Measurements from ENCODE around the gene AK1. TPM values are rescaled to one million over a fixed set of nuclear protein-coding genes. Genes with fewer than 3 reads are reported as not detected.
"Not testable (repeated sequence)": the region's sequence is repeated elsewhere in the genome, so short reads cannot be mapped to it uniquely, and the experiment has no call there.

AK1 gene
- polyA plus RNA-seq, 4 donors: 35.9 to 45.3 (median 43.0) TPM

GRCh38 chr9:127853312-127854183, 23.9 kb downstream of the AK1 start:
- DNase-seq (ENCODE audit: low read depth in 4 of 4, low spot score in 3 of 4): no peak

GRCh38 chr9:127852829-127853228, 24.6 kb downstream of the AK1 start:
- DNase-seq (ENCODE audit: low read depth in 4 of 4, low spot score in 3 of 4): no peak

GRCh38 chr9:127850286-127850830, 27.1 kb downstream of the AK1 start:
- no peak for DNase-seq (ENCODE audit: low read depth in 4 of 4, low spot score in 3 of 4)

GRCh38 chr9:127848756-127849504, 28.5 kb downstream of the AK1 start:
- DNase-seq (ENCODE audit: low read depth in 4 of 4, low spot score in 3 of 4): no peak

GRCh38 chr9:127847833-127848755, 29.4 kb downstream of the AK1 start:
- no peak for DNase-seq (ENCODE audit: low read depth in 4 of 4, low spot score in 3 of 4)

GRCh38 chr9:127847178-127847510, 30.3 kb downstream of the AK1 start:
- no peak for DNase-seq (ENCODE audit: low read depth in 4 of 4, low spot score in 3 of 4)

GRCh38 chr9:127846443-127847177, 30.9 kb downstream of the AK1 start:
- DNase-seq (ENCODE audit: low read depth in 4 of 4, low spot score in 3 of 4): no peak

GRCh38 chr9:127845619-127846018, 31.9 kb downstream of the AK1 start:
- DNase-seq (ENCODE audit: low read depth in 4 of 4, low spot score in 3 of 4): not testable (repeated sequence)

- DNase-seq (ENCODE audit: low read depth in 4 of 4, low spot score in 3 of 4): no peak
Observed at GRCh38 chr9:127844821-127845359, 32.6 kb downstream of the AK1 start.

GRCh38 chr9:127841087-127841835, 36.2 kb downstream of the AK1 start:
- no peak for DNase-seq (ENCODE audit: low read depth in 4 of 4, low spot score in 3 of 4)

- no peak for DNase-seq (ENCODE audit: low read depth in 4 of 4, low spot score in 3 of 4)
Observed at GRCh38 chr9:127838375-127839078, 38.9 kb downstream of the AK1 start.

- no peak for DNase-seq (ENCODE audit: low read depth in 4 of 4, low spot score in 3 of 4)
Observed at GRCh38 chr9:127837346-127837745, 40.1 kb downstream of the AK1 start.

- DNase-seq (ENCODE audit: low read depth in 4 of 4, low spot score in 3 of 4): not testable (repeated sequence)
Observed at GRCh38 chr9:127836561-127836960, 40.9 kb downstream of the AK1 start.

- DNase-seq (ENCODE audit: low read depth in 4 of 4, low spot score in 3 of 4): no peak
Observed at GRCh38 chr9:127835991-127836516, 41.4 kb downstream of the AK1 start.

- DNase-seq (ENCODE audit: low read depth in 4 of 4, low spot score in 3 of 4): no peak
Observed at GRCh38 chr9:127833555-127833954, 43.9 kb downstream of the AK1 start.

GRCh38 chr9:127832248-127832647, 45.2 kb downstream of the AK1 start:
- no peak for DNase-seq (ENCODE audit: low read depth in 4 of 4, low spot score in 3 of 4)

GRCh38 chr9:127829205-127829906, 48.1 kb downstream of the AK1 start:
- DNase-seq (ENCODE audit: low read depth in 4 of 4, low spot score in 3 of 4): no peak
